ENCODE results near the gene SRGAP3.

DNA sequence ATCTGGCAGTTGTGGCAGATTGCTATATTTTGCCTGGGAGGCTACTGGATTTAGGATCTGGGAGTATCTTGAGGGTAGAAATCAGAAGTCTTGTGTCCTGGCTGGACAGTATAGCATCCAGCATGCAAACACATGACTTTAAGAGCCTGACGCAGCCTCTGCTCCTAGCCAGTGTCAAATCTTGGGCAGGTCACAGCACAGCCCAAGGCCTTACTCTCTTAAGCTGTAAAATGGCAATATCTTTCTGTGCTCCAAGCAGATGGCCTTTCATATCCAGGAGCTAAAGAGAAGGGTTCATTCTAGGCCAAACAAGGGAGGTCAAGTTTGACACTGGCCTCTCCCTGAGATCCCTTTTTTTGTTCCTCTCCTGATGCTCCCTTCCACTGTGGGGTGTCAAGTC is 266.4 kb downstream of the SRGAP3 start:
- TF ChIP-seq, protein P1, sequence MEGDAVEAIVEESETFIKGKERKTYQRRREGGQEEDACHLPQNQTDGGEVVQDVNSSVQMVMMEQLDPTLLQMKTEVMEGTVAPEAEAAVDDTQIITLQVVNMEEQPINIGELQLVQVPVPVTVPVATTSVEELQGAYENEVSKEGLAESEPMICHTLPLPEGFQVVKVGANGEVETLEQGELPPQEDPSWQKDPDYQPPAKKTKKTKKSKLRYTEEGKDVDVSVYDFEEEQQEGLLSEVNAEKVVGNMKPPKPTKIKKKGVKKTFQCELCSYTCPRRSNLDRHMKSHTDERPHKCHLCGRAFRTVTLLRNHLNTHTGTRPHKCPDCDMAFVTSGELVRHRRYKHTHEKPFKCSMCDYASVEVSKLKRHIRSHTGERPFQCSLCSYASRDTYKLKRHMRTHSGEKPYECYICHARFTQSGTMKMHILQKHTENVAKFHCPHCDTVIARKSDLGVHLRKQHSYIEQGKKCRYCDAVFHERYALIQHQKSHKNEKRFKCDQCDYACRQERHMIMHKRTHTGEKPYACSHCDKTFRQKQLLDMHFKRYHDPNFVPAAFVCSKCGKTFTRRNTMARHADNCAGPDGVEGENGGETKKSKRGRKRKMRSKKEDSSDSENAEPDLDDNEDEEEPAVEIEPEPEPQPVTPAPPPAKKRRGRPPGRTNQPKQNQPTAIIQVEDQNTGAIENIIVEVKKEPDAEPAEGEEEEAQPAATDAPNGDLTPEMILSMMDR (IDR thresholded peaks at IDR 0.05) = no peak
- TF ChIP-seq POLR2A (IDR thresholded peaks at IDR 0.05) = no peak
- no peak for TF ChIP-seq POLR2AphosphoS5 (IDR thresholded peaks at IDR 0.05)
